GM12878 (cell line): ENCODE data around the gene KIRREL1. TPM values are rescaled to one million over a fixed set of nuclear protein-coding genes. Genes with fewer than 3 reads are reported as not detected.

Experiments used
- ATAC-seq: fragments of 200-7000 bp; cut with Tn5 transposase; 3 replicates; pipeline ENCODE4 v1.9.1; 2020; ENCODE audit warnings: mild to moderate bottlenecking, moderate library complexity
- BruUV-seq: library from RNA; stranded (reverse); fragments of 400-500 nt; replicated peaks from 2 replicates; lab custom pipeline; 2021; lab: Mats Ljungman, UMichigan
- CTCF ChIA-PET: fragments of 300-600 bp; sonication (Branson Sonifier 250); formaldehyde crosslinking; extraction: SDS; loops from one replicate; lab custom pipeline; 2021; ENCODE audit warnings: inconsistent platforms; lab: Yijun Ruan, JAX
- POLR2A ChIA-PET: fragments of 350-600 bp; formaldehyde crosslinking; extraction: SDS; loops from one replicate; lab custom pipeline; 2021; ENCODE audit warnings: inconsistent platforms; lab: Charles Lee
- RAD21 ChIA-PET: fragments of 300-600 bp; sonication (Branson Sonifier 250); formaldehyde crosslinking; loops from one replicate; lab custom pipeline; 2023; ENCODE audit warnings: antibody characterized with exemption; ENCODE audit not compliant: unreplicated experiment; lab: Charles Lee
- SMC1A ChIA-PET: fragments of 300-600 bp; sonication (Branson Sonifier 250); formaldehyde crosslinking; loops from one replicate; lab custom pipeline; 2023; ENCODE audit not compliant: unreplicated experiment, uncharacterized antibody; lab: Charles Lee
- DNase-seq: peaks from one replicate; pipeline ENCODE4 v3.0.0-alpha.2; 2011; ENCODE audit warnings: low read depth, low spot score
- FAIRE-seq: peaks from 3 replicates; lab custom pipeline; 2011; peaks lifted over from hg19 to GRCh38; lab: Jason Lieb, UNC
- H2AFZ ChIP-seq: 2 replicates; pipeline ENCODE4 v1.6.0; 2011; ENCODE audit warnings: low read depth, low read length, control low read depth; ENCODE audit not compliant: control insufficient read depth
- H3K27ac ChIP-seq: 2 replicates; pipeline ENCODE4 v1.5.1; 2011; ENCODE audit warnings: control low read depth; ENCODE audit not compliant: control insufficient read depth, insufficient read depth
- H3K27me3 ChIP-seq, 2 experiments: replicated peaks in 1 of 2; 2 replicates each; pipeline versions ENCODE4 v1.6.0 to v1.6.1; 2011; ENCODE audit warnings: low read length in 1 of 2; ENCODE audit not compliant: control insufficient read depth in 2 of 2, insufficient read depth in 2 of 2
- H3K36me3 ChIP-seq, 2 experiments: 2 replicates each; pipeline ENCODE4 v1.5.1; 2011; ENCODE audit warnings: low read length in 1 of 2; ENCODE audit not compliant: control insufficient read depth in 2 of 2, insufficient read depth in 2 of 2
- H3K4me1 ChIP-seq: 2 replicates; pipeline ENCODE4 v1.6.1; 2011; ENCODE audit warnings: mild to moderate bottlenecking, low read length, moderate library complexity, mixed read lengths; ENCODE audit not compliant: control insufficient read depth, insufficient read depth
- H3K4me2 ChIP-seq: 2 replicates; pipeline ENCODE4 v1.6.0; 2011; ENCODE audit warnings: control low read depth; ENCODE audit not compliant: control insufficient read depth, insufficient read depth
- H3K4me3 ChIP-seq: fragments of 200-600 bp; sonication (generic); 2 replicates; pipeline ENCODE4 v1.5.1; 2016
- H3K79me2 ChIP-seq: 2 replicates; pipeline ENCODE4 v1.6.0; 2011; ENCODE audit warnings: low read length; ENCODE audit not compliant: control insufficient read depth, insufficient read depth
- H3K9ac ChIP-seq: 2 replicates; pipeline ENCODE4 v1.8.0; 2011; ENCODE audit warnings: low read length, control low read depth, mixed read lengths; ENCODE audit not compliant: control insufficient read depth, insufficient read depth
- H3K9me3 ChIP-seq: replicated peaks from 3 replicates; pipeline ENCODE4 v1.5.1; 2011; ENCODE audit warnings: mild to moderate bottlenecking, low read length; ENCODE audit not compliant: control insufficient read depth, insufficient read depth
- H4K20me1 ChIP-seq: 2 replicates; pipeline ENCODE4 v1.6.0; 2011; ENCODE audit not compliant: control insufficient read depth, insufficient read depth
- CREB1 ChIP-seq: IDR thresholded peaks from 2 replicates; pipeline ENCODE4 v1.6.1; 2012; ENCODE audit warnings: low read depth, mild to moderate bottlenecking, inconsistent platforms
- MYB ChIP-seq: fragments of 150-350 bp; IDR thresholded peaks from 2 replicates; pipeline ENCODE4 v1.6.1; 2014; ENCODE audit warnings: mild to moderate bottlenecking, low read depth, low read length, borderline replicate concordance
- SPI1 ChIP-seq: IDR thresholded peaks from 2 replicates; pipeline ENCODE4 v1.6.1; 2011; ENCODE audit warnings: low read depth, mild to moderate bottlenecking, low read length, moderate library complexity, borderline replicate concordance; ENCODE audit not compliant: insufficient read depth
- SUPT20H ChIP-seq: IDR thresholded peaks from 2 replicates; pipeline ENCODE4 v1.6.1; 2011; ENCODE audit warnings: low read depth, mild to moderate bottlenecking, low read length, moderate library complexity, borderline replicate concordance; ENCODE audit not compliant: control insufficient read depth
- SUZ12 ChIP-seq: fragments of 200-600 bp; sonication (generic); IDR thresholded peaks from one replicate; pipeline ENCODE4 v1.6.1; 2018; ENCODE audit warnings: antibody characterized with exemption, mild to moderate bottlenecking; ENCODE audit not compliant: unreplicated experiment
- ZNF217 ChIP-seq: fragments of 450-650 bp; IDR thresholded peaks from 2 replicates; pipeline ENCODE4 v1.6.1; 2017; ENCODE audit warnings: antibody characterized with exemption, mild to moderate bottlenecking
- WGBS: methylation state at CpG from one replicate; pipeline ENCODE4 v1.1.6; 2016; ENCODE audit warnings: low lambda C conversion rate; ENCODE audit not compliant: insufficient replicate concordance, insufficient coverage; ENCODE audit errors: missing lambda C conversion rate; 5-methylcytosine and 5-hydroxymethylcytosine counted together
- in situ Hi-C: fragments of 300-500 bp; cut with MboI; formaldehyde crosslinking; loops from 9 replicates; pipeline ENCODE4 v1.14.3; 2018; ENCODE audit warnings: mixed read lengths
- intact Hi-C: fragments of 100-400 bp; cut with micrococcal nuclease; formaldehyde crosslinking; loops from one replicate; pipeline ENCODE4 v1.14.2; 2022; ENCODE audit not compliant: unreplicated experiment
- polyA plus RNA-seq, 11 experiments: library from polyadenylated mRNA; depleted of rRNA in 4 of 11; unstranded in 6 of 11; stranded (reverse) in 5 of 11; fragments of >200 nt; fragmentation: Nextera tagmentation in 4 of 11; fragmentation: Illumina TruSeq in 1 of 11; extraction: Ambion mirVana in 4 of 11; extraction: Trizol in 1 of 11; gene quantifications; 1 replicate in 1 of 11; 2 replicates in 10 of 11; pipeline versions ENCODE4 v1.2.1 to v1.2.3, GENCODE V29; 2011 to 2016; ENCODE audit warnings: inconsistent platforms in 2 of 11, missing spikeins in 2 of 11, low read depth in 1 of 11
- total RNA-seq, 4 experiments: library from RNA; depleted of rRNA in 3 of 4; stranded (reverse); fragments of >200 nt in 3 of 4; fragmentation: Illumina TruSeq in 1 of 4; extraction: Trizol in 1 of 4; gene quantifications; 2 replicates each; pipeline versions ENCODE4 v1.2.1 to v1.2.3, GENCODE V29; 2013 to 2021
- TF ChIP-seq, protein P1 (sequence below): fragments of 450-650 bp; IDR thresholded peaks from 2 replicates; pipeline ENCODE4 v1.6.1; 2017; ENCODE audit warnings: antibody characterized with exemption, mild to moderate bottlenecking, moderate library complexity
- TF ChIP-seq, protein P2 (sequence below): IDR thresholded peaks from 2 replicates; pipeline ENCODE4 v1.6.1; 2012; ENCODE audit warnings: low read depth, low read length, improper control_type of control experiment
- TF ChIP-seq, protein P3 (sequence below): fragments of 450-650 bp; IDR thresholded peaks from 2 replicates; pipeline ENCODE4 v1.6.1; 2017; ENCODE audit warnings: mild to moderate bottlenecking, moderate library complexity
- TF ChIP-seq, protein P4 (sequence below): fragments of 450-650 bp; IDR thresholded peaks from 2 replicates; pipeline ENCODE4 v1.6.1; 2017; ENCODE audit warnings: low read depth, mild to moderate bottlenecking, moderate library complexity

The KIRREL1 gene
- total and polyA plus RNA-seq, 10 of the 15 experiments (the other 5 are each of a cell fraction or from before 2014, with no cell fraction given): 0.15 TPM; not detected in 9

DNA sequence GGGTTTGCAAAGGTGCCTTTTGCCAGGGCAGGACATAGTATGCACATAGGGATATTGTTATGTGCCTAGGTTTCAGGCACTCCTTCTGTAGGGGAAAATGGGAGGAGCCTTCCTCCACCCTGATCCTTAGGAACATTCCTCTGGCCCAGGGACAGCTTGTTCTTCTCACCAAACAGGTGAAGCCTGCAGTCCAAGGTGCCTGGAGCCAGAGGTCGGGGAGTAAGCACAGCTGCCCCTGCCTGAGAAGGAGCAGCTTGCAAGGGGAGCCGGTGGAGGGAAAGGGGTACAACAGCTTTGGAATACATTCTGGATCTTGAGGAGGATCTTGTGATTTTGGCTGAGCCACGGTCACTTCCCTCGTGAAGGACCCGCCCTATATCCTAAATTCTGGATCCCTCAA lies 104.8 kb downstream of the KIRREL1 start:
- no peaks in the 10 kb centered on the region for H4K20me1 ChIP-seq
- no peak for ATAC-seq
- intact Hi-C loops (no loop called here), in situ Hi-C loops (no loop called here)
- H3K4me3 ChIP-seq: no peak overlapping the region
- no TSS peak for BruUV-seq
- no peaks in the 10 kb centered on the region for H3K4me1 ChIP-seq
- H3K9ac ChIP-seq: no peak overlapping the region
- no peak overlapping the region for H3K4me2 ChIP-seq
- no peak for FAIRE-seq
- no peak overlapping the region for H3K27ac ChIP-seq
- DNase-seq: no peak
- ChIA-PET SMC1A (interaction anchor here (1.0 to 1.9 kb wide), 2 partner anchors 18 to 26 kb away, joined by 3 to 13 read pairs; no protein-coding TSS in a partner anchor), RAD21 (interaction anchor here (3.3 to 4.0 kb wide), 2 partner anchors 23 to 27 kb away, joined by 32 to 36 read pairs; no protein-coding TSS in a partner anchor), CTCF (interaction anchor here (11.3 kb wide), 1 partner anchor 24 kb away, joined by 210 read pairs; no protein-coding TSS in a partner anchor), POLR2A (no interaction called here)
- H2AFZ ChIP-seq: no peak overlapping the region
- WGBS: 19% methylated on average over 5 of the region's 5 CpGs
- H3K36me3 ChIP-seq: no peaks in the 10 kb centered on the region
- H3K79me2 ChIP-seq: no peaks in the 10 kb centered on the region
- no peaks in the 10 kb centered on the region for H3K9me3 ChIP-seq
- no peaks in the 10 kb centered on the region; a peak in 1 of 4 replicates for H3K27me3 ChIP-seq
- TF ChIP-seq, protein P1, sequence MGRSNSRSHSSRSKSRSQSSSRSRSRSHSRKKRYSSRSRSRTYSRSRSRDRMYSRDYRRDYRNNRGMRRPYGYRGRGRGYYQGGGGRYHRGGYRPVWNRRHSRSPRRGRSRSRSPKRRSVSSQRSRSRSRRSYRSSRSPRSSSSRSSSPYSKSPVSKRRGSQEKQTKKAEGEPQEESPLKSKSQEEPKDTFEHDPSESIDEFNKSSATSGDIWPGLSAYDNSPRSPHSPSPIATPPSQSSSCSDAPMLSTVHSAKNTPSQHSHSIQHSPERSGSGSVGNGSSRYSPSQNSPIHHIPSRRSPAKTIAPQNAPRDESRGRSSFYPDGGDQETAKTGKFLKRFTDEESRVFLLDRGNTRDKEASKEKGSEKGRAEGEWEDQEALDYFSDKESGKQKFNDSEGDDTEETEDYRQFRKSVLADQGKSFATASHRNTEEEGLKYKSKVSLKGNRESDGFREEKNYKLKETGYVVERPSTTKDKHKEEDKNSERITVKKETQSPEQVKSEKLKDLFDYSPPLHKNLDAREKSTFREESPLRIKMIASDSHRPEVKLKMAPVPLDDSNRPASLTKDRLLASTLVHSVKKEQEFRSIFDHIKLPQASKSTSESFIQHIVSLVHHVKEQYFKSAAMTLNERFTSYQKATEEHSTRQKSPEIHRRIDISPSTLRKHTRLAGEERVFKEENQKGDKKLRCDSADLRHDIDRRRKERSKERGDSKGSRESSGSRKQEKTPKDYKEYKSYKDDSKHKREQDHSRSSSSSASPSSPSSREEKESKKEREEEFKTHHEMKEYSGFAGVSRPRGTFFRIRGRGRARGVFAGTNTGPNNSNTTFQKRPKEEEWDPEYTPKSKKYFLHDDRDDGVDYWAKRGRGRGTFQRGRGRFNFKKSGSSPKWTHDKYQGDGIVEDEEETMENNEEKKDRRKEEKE: no peak
- TF ChIP-seq CREB1 (no peak), MYB (no peak), SPI1 (no peak), ZNF217 (no peak), SUPT20H (no peak), SUZ12 (no peak)
- TF ChIP-seq, protein P2, sequence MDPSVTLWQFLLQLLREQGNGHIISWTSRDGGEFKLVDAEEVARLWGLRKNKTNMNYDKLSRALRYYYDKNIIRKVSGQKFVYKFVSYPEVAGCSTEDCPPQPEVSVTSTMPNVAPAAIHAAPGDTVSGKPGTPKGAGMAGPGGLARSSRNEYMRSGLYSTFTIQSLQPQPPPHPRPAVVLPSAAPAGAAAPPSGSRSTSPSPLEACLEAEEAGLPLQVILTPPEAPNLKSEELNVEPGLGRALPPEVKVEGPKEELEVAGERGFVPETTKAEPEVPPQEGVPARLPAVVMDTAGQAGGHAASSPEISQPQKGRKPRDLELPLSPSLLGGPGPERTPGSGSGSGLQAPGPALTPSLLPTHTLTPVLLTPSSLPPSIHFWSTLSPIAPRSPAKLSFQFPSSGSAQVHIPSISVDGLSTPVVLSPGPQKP: no peak
- TF ChIP-seq, protein P3, sequence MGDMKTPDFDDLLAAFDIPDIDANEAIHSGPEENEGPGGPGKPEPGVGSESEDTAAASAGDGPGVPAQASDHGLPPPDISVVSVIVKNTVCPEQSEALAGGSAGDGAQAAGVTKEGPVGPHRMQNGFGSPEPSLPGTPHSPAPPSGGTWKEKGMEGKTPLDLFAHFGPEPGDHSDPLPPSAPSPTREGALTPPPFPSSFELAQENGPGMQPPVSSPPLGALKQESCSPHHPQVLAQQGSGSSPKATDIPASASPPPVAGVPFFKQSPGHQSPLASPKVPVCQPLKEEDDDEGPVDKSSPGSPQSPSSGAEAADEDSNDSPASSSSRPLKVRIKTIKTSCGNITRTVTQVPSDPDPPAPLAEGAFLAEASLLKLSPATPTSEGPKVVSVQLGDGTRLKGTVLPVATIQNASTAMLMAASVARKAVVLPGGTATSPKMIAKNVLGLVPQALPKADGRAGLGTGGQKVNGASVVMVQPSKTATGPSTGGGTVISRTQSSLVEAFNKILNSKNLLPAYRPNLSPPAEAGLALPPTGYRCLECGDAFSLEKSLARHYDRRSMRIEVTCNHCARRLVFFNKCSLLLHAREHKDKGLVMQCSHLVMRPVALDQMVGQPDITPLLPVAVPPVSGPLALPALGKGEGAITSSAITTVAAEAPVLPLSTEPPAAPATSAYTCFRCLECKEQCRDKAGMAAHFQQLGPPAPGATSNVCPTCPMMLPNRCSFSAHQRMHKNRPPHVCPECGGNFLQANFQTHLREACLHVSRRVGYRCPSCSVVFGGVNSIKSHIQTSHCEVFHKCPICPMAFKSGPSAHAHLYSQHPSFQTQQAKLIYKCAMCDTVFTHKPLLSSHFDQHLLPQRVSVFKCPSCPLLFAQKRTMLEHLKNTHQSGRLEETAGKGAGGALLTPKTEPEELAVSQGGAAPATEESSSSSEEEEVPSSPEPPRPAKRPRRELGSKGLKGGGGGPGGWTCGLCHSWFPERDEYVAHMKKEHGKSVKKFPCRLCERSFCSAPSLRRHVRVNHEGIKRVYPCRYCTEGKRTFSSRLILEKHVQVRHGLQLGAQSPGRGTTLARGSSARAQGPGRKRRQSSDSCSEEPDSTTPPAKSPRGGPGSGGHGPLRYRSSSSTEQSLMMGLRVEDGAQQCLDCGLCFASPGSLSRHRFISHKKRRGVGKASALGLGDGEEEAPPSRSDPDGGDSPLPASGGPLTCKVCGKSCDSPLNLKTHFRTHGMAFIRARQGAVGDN: no peak
- TF ChIP-seq, protein P4, sequence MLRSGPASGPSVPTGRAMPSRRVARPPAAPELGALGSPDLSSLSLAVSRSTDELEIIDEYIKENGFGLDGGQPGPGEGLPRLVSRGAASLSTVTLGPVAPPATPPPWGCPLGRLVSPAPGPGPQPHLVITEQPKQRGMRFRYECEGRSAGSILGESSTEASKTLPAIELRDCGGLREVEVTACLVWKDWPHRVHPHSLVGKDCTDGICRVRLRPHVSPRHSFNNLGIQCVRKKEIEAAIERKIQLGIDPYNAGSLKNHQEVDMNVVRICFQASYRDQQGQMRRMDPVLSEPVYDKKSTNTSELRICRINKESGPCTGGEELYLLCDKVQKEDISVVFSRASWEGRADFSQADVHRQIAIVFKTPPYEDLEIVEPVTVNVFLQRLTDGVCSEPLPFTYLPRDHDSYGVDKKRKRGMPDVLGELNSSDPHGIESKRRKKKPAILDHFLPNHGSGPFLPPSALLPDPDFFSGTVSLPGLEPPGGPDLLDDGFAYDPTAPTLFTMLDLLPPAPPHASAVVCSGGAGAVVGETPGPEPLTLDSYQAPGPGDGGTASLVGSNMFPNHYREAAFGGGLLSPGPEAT: no peak
